WTC11 (cell line): ENCODE data around the gene OCA2. TPM values are rescaled to one million over a fixed set of nuclear protein-coding genes. Genes with fewer than 3 reads are reported as not detected.

ENCODE experiments used
- ATAC-seq: fragments of 200-7000 bp; cut with Tn5 transposase; 2 replicates; pipeline ENCODE4 v1.10.0; 2021; ENCODE audit warnings: mild to moderate bottlenecking, moderate library complexity
- CTCF ChIA-PET: fragments of 300-600 bp; sonication (Branson Sonifier 250); formaldehyde crosslinking; loops from one replicate; lab custom pipeline; 2021; ENCODE audit warnings: antibody characterized with exemption; lab: Charles Lee
- POLR2A ChIA-PET: fragments of 350-600 bp; sonication (Branson Sonifier 250); formaldehyde crosslinking; loops from one replicate; lab custom pipeline; 2021; ENCODE audit warnings: antibody characterized with exemption; lab: Charles Lee
- DNase-seq: peaks from one replicate; pipeline ENCODE4 v3.0.0; 2021; ENCODE audit warnings: low spot score
- H3K27ac Mint-ChIP-seq: 2 replicates; pipeline ENCODE4 v1.8.0; 2021; ENCODE audit warnings: mixed read lengths
- H3K27me3 Mint-ChIP-seq: 2 replicates; pipeline ENCODE4 v1.8.0; 2021; ENCODE audit warnings: low read depth, mild to moderate bottlenecking, moderate library complexity, mixed read lengths
- H3K36me3 Mint-ChIP-seq: 2 replicates; pipeline ENCODE4 v1.8.0; 2021; ENCODE audit warnings: mixed read lengths
- H3K4me1 Mint-ChIP-seq: 2 replicates; pipeline ENCODE4 v1.8.0; 2022; ENCODE audit warnings: mixed read lengths
- H3K4me3 Mint-ChIP-seq: 2 replicates; pipeline ENCODE4 v1.8.0; 2021; ENCODE audit warnings: mild to moderate bottlenecking, moderate library complexity, mixed read lengths
- H3K9me3 Mint-ChIP-seq: 2 replicates; pipeline ENCODE4 v1.8.0; 2021; ENCODE audit warnings: mixed read lengths
- CREM ChIP-seq: sonication (generic); formaldehyde crosslinking; IDR thresholded peaks from 2 replicates; pipeline ENCODE4 v1.8.1; 2022; ENCODE audit warnings: mild to moderate bottlenecking, missing genetic modification reagents, moderate library complexity
- FOXJ3 ChIP-seq: sonication (generic); formaldehyde crosslinking; IDR thresholded peaks from 2 replicates; pipeline ENCODE4 v1.9.0; 2021; ENCODE audit warnings: missing genetic modification reagents, mild to moderate bottlenecking, borderline replicate concordance
- NFE2L1 ChIP-seq: sonication (generic); formaldehyde crosslinking; IDR thresholded peaks from 2 replicates; pipeline ENCODE4 v1.8.1; 2023; ENCODE audit warnings: missing genetic modification reagents
- RORB ChIP-seq: fragments of 250-450 bp; sonication (Bioruptor Pico); IDR thresholded peaks from 2 replicates; pipeline ENCODE4 v1.9.0; 2021; ENCODE audit warnings: mild to moderate bottlenecking
- TCF7 ChIP-seq: sonication (generic); formaldehyde crosslinking; IDR thresholded peaks from 2 replicates; pipeline ENCODE4 v1.8.0; 2022; ENCODE audit warnings: mild to moderate bottlenecking, low read depth, missing genetic modification reagents, moderate library complexity
- ZNF317 ChIP-seq: sonication (generic); formaldehyde crosslinking; IDR thresholded peaks from 2 replicates; pipeline ENCODE4 v1.8.1; 2023; ENCODE audit warnings: low read depth, mild to moderate bottlenecking, moderate library complexity, missing genetic modification reagents, borderline replicate concordance
- ZNF423 ChIP-seq: fragments of 250-450 bp; sonication (Bioruptor Pico); IDR thresholded peaks from 2 replicates; pipeline ENCODE4 v2.1.2; 2022; ENCODE audit warnings: mild to moderate bottlenecking, moderate library complexity
- total RNA-seq: library from RNA; stranded (reverse); gene quantifications from 3 replicates; pipeline ENCODE4 v1.2.3, GENCODE V29; 2021
- TF ChIP-seq, protein P1 (sequence below): sonication (generic); formaldehyde crosslinking; IDR thresholded peaks from 2 replicates; pipeline ENCODE4 v1.8.1; 2022; ENCODE audit warnings: low read depth, mild to moderate bottlenecking, moderate library complexity, missing genetic modification reagents, borderline replicate concordance
- TF ChIP-seq, protein P2 (sequence below): sonication (generic); formaldehyde crosslinking; IDR thresholded peaks from 2 replicates; pipeline ENCODE4 v1.8.1; 2023; ENCODE audit warnings: mild to moderate bottlenecking, missing genetic modification reagents, borderline replicate concordance
- TF ChIP-seq, protein P3 (sequence below): sonication (generic); formaldehyde crosslinking; IDR thresholded peaks from 2 replicates; pipeline ENCODE4 v1.8.1; 2022; ENCODE audit warnings: low read depth, missing genetic modification reagents, borderline replicate concordance
- TF ChIP-seq, protein P4 (sequence below): fragments of 250-450 bp; sonication (Bioruptor Pico); IDR thresholded peaks from 2 replicates; pipeline ENCODE4 v1.9.0; 2021; ENCODE audit warnings: mild to moderate bottlenecking
- TF ChIP-seq, protein P5 (sequence below): sonication (generic); formaldehyde crosslinking; IDR thresholded peaks from 2 replicates; pipeline ENCODE4 v1.8.1; 2023; ENCODE audit warnings: mild to moderate bottlenecking, missing genetic modification reagents, moderate library complexity
- TF ChIP-seq, protein P6 (sequence below): sonication (generic); formaldehyde crosslinking; IDR thresholded peaks from 2 replicates; pipeline ENCODE4 v1.8.0; 2023; ENCODE audit warnings: missing genetic modification reagents, mild to moderate bottlenecking, borderline replicate concordance

OCA2 gene
- total RNA-seq, 1 experiment from 2014 or later = 0.39 TPM

DNA sequence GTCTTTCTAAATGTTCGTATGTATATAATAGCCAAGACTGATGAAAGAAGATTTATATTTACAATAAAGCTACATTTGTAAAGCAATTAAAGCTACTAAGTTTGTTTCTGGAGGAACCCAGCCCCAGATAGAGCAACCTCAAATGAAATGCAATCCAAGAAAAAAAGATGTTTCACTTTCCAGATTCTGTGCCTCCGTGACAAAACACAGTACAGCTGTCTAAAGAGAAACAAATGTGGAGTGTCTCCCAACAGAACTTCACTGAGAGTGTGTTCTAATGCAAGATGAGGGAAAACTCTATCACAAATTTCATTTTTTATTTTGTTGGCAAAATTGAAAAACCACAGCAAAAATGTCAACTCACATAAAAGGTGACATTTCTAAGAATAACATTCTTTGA is 317.0 kb downstream of the OCA2 start:
- no peak overlapping the region for H3K27ac Mint-ChIP-seq
- TF ChIP-seq RORB (CRISPR knock-in tag) = no peak
- no peak for TF ChIP-seq FOXJ3
- DNase-seq (no peak), ATAC-seq (no peak)
- CTCF ChIA-PET = no interaction called here
- no peaks in the 10 kb centered on the region for H3K27me3 Mint-ChIP-seq
- no peak overlapping the region for H3K4me3 Mint-ChIP-seq
- H3K36me3 Mint-ChIP-seq = no peaks in the 10 kb centered on the region
- peaks cover 18% of the 10 kb centered on the region for H3K4me1 Mint-ChIP-seq
- peaks cover 5% of the 10 kb centered on the region; the same call in 1 of the 2 replicates for H3K9me3 Mint-ChIP-seq
- POLR2A ChIA-PET = no interaction called here

DNA sequence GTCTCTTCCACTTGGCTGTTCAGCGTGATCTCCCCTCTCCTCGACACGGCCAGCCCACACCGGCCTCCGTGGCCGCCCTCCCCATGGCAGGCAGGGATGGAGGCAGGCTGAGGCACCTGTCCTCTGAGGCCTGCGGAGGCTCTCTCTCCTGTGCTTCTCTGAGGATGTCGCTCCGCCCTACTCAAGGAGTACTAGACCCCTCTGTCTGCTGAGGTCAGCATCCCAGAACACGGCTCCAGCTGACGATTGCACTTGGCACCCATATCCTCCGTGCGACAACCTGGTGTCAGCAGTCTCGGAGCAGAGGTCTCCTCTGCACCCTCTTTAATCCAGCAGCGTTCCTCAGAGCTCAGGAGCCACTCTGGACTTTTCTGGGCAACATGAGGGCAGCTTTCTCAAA is 322.6 kb downstream of the OCA2 start:
- no peaks in the 10 kb centered on the region; the same call in 1 of the 2 replicates for H3K27me3 Mint-ChIP-seq
- ATAC-seq (no peak), DNase-seq (no peak)
- H3K36me3 Mint-ChIP-seq = no peaks in the 10 kb centered on the region
- H3K4me3 Mint-ChIP-seq = no peak overlapping the region
- ChIA-PET POLR2A (no interaction called here), CTCF (interaction anchor here (1.2 to 1.4 kb wide), 2 partner anchors 10 to 95 kb away, joined by 3 read pairs; no protein-coding TSS in a partner anchor)
- peaks cover 5% of the 10 kb centered on the region; the same call in 1 of the 2 replicates for H3K9me3 Mint-ChIP-seq
- TF ChIP-seq, protein P1, sequence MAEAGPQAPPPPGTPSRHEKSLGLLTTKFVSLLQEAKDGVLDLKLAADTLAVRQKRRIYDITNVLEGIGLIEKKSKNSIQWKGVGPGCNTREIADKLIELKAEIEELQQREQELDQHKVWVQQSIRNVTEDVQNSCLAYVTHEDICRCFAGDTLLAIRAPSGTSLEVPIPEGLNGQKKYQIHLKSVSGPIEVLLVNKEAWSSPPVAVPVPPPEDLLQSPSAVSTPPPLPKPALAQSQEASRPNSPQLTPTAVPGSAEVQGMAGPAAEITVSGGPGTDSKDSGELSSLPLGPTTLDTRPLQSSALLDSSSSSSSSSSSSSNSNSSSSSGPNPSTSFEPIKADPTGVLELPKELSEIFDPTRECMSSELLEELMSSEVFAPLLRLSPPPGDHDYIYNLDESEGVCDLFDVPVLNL = no peak
- TF ChIP-seq, protein P2, sequence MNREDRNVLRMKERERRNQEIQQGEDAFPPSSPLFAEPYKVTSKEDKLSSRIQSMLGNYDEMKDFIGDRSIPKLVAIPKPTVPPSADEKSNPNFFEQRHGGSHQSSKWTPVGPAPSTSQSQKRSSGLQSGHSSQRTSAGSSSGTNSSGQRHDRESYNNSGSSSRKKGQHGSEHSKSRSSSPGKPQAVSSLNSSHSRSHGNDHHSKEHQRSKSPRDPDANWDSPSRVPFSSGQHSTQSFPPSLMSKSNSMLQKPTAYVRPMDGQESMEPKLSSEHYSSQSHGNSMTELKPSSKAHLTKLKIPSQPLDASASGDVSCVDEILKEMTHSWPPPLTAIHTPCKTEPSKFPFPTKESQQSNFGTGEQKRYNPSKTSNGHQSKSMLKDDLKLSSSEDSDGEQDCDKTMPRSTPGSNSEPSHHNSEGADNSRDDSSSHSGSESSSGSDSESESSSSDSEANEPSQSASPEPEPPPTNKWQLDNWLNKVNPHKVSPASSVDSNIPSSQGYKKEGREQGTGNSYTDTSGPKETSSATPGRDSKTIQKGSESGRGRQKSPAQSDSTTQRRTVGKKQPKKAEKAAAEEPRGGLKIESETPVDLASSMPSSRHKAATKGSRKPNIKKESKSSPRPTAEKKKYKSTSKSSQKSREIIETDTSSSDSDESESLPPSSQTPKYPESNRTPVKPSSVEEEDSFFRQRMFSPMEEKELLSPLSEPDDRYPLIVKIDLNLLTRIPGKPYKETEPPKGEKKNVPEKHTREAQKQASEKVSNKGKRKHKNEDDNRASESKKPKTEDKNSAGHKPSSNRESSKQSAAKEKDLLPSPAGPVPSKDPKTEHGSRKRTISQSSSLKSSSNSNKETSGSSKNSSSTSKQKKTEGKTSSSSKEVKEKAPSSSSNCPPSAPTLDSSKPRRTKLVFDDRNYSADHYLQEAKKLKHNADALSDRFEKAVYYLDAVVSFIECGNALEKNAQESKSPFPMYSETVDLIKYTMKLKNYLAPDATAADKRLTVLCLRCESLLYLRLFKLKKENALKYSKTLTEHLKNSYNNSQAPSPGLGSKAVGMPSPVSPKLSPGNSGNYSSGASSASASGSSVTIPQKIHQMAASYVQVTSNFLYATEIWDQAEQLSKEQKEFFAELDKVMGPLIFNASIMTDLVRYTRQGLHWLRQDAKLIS (CRISPR knock-in tag) = no peak
- no peak overlapping the region for H3K27ac Mint-ChIP-seq
- H3K4me1 Mint-ChIP-seq = peaks cover 5% of the 10 kb centered on the region; the same call in 1 of the 2 replicates

DNA sequence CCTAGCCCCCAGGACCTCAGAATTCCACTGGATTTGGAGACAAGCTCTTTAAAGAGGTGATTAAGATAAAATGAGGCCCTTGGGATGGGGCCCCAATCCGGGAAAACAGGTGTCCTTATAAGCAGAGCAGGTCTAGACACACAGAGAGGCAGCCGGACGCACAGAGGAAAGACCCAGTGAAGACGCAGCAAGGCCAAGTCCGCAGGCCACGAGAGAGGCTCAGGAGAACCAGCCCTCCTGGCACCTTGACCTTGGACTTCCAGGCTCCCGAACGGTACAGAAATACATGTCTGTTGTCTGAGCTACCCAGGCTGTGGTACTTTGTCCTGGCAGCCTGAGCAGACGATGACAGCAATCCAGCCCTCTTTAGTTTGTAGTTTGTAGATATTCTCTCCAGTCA is 324.5 kb downstream of the OCA2 start:
- H3K4me1 Mint-ChIP-seq = no peaks in the 10 kb centered on the region
- ATAC-seq = no peak
- no peak overlapping the region for H3K27ac Mint-ChIP-seq
- no peak for DNase-seq
- no peaks in the 10 kb centered on the region; the same call in 1 of the 2 replicates for H3K27me3 Mint-ChIP-seq
- H3K4me3 Mint-ChIP-seq = no peak overlapping the region
- no peaks in the 10 kb centered on the region for H3K36me3 Mint-ChIP-seq
- no peak for TF ChIP-seq CREM (CRISPR knock-in tag)
- TF ChIP-seq TCF7 (CRISPR knock-in tag) = no peak
- H3K9me3 Mint-ChIP-seq = peaks cover 3% of the 10 kb centered on the region; the same call in 1 of the 2 replicates
- ChIA-PET POLR2A (no interaction called here), CTCF (interaction anchor here (1.1 to 1.3 kb wide), 4 partner anchors 12 to 247 kb away, joined by 3 to 9 read pairs (median 4); no protein-coding TSS in a partner anchor)

DNA sequence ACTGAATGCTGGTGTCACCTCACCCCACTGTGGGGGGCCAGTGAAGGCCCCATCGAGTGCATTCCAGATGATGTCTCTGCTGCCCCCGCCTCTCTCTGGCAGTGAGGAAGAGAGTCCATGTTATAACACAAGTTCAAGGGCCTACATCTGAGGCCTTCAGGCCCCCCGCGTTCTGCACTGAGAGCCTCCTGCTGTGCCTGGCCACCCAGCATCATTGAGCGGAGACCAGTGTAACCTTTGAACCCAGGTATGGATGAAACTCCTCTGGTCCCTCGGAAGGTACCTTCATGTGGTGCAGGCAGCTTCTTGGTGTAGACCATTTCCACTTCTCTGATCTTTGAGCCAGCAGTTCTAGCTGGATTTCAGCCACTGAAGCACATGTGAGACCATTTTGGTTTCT is 324.9 kb downstream of the OCA2 start:
- no peaks in the 10 kb centered on the region for H3K9me3 Mint-ChIP-seq
- H3K4me3 Mint-ChIP-seq = no peak overlapping the region
- ChIA-PET CTCF (interaction anchor here (1.3 kb wide), 2 partner anchors 12 to 247 kb away, joined by 3 to 5 read pairs; no protein-coding TSS in a partner anchor), POLR2A (no interaction called here)
- no peak for DNase-seq
- peaks cover 3% of the 10 kb centered on the region; the same call in 1 of the 2 replicates for H3K4me1 Mint-ChIP-seq
- H3K36me3 Mint-ChIP-seq = no peaks in the 10 kb centered on the region
- no peak overlapping the region for H3K27ac Mint-ChIP-seq
- H3K27me3 Mint-ChIP-seq = no peaks in the 10 kb centered on the region; the same call in 1 of the 2 replicates
- ATAC-seq = no peak
- TF ChIP-seq, protein P3, sequence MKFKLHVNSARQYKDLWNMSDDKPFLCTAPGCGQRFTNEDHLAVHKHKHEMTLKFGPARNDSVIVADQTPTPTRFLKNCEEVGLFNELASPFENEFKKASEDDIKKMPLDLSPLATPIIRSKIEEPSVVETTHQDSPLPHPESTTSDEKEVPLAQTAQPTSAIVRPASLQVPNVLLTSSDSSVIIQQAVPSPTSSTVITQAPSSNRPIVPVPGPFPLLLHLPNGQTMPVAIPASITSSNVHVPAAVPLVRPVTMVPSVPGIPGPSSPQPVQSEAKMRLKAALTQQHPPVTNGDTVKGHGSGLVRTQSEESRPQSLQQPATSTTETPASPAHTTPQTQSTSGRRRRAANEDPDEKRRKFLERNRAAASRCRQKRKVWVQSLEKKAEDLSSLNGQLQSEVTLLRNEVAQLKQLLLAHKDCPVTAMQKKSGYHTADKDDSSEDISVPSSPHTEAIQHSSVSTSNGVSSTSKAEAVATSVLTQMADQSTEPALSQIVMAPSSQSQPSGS = no peak
- TF ChIP-seq ZNF423 (CRISPR knock-in tag) (no peak), NFE2L1 (CRISPR knock-in tag) (no peak), ZNF317 (CRISPR knock-in tag) (no peak)
- TF ChIP-seq, protein P4, sequence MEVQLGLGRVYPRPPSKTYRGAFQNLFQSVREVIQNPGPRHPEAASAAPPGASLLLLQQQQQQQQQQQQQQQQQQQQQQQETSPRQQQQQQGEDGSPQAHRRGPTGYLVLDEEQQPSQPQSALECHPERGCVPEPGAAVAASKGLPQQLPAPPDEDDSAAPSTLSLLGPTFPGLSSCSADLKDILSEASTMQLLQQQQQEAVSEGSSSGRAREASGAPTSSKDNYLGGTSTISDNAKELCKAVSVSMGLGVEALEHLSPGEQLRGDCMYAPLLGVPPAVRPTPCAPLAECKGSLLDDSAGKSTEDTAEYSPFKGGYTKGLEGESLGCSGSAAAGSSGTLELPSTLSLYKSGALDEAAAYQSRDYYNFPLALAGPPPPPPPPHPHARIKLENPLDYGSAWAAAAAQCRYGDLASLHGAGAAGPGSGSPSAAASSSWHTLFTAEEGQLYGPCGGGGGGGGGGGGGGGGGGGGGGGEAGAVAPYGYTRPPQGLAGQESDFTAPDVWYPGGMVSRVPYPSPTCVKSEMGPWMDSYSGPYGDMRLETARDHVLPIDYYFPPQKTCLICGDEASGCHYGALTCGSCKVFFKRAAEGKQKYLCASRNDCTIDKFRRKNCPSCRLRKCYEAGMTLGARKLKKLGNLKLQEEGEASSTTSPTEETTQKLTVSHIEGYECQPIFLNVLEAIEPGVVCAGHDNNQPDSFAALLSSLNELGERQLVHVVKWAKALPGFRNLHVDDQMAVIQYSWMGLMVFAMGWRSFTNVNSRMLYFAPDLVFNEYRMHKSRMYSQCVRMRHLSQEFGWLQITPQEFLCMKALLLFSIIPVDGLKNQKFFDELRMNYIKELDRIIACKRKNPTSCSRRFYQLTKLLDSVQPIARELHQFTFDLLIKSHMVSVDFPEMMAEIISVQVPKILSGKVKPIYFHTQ = no peak
- TF ChIP-seq, protein P5, sequence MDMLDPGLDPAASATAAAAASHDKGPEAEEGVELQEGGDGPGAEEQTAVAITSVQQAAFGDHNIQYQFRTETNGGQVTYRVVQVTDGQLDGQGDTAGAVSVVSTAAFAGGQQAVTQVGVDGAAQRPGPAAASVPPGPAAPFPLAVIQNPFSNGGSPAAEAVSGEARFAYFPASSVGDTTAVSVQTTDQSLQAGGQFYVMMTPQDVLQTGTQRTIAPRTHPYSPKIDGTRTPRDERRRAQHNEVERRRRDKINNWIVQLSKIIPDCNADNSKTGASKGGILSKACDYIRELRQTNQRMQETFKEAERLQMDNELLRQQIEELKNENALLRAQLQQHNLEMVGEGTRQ (CRISPR knock-in tag) = no peak
- TF ChIP-seq, protein P6, sequence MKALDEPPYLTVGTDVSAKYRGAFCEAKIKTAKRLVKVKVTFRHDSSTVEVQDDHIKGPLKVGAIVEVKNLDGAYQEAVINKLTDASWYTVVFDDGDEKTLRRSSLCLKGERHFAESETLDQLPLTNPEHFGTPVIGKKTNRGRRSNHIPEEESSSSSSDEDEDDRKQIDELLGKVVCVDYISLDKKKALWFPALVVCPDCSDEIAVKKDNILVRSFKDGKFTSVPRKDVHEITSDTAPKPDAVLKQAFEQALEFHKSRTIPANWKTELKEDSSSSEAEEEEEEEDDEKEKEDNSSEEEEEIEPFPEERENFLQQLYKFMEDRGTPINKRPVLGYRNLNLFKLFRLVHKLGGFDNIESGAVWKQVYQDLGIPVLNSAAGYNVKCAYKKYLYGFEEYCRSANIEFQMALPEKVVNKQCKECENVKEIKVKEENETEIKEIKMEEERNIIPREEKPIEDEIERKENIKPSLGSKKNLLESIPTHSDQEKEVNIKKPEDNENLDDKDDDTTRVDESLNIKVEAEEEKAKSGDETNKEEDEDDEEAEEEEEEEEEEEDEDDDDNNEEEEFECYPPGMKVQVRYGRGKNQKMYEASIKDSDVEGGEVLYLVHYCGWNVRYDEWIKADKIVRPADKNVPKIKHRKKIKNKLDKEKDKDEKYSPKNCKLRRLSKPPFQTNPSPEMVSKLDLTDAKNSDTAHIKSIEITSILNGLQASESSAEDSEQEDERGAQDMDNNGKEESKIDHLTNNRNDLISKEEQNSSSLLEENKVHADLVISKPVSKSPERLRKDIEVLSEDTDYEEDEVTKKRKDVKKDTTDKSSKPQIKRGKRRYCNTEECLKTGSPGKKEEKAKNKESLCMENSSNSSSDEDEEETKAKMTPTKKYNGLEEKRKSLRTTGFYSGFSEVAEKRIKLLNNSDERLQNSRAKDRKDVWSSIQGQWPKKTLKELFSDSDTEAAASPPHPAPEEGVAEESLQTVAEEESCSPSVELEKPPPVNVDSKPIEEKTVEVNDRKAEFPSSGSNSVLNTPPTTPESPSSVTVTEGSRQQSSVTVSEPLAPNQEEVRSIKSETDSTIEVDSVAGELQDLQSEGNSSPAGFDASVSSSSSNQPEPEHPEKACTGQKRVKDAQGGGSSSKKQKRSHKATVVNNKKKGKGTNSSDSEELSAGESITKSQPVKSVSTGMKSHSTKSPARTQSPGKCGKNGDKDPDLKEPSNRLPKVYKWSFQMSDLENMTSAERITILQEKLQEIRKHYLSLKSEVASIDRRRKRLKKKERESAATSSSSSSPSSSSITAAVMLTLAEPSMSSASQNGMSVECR (CRISPR knock-in tag) = no peak
